ENCODE results near the gene ZCCHC13.
A peak's percentile ranks its signal among the peaks of the same experiment; 100 is the strongest.

Gene ZCCHC13

GRCh38 chrX:74344280-74344622 lies 40.3 kb downstream of the ZCCHC13 start:
- Mint-ChIP-seq H3K4me3 (no peak overlapping the region), H3K36me3 (no peaks in the 10 kb centered on the region), H3K4me1 (peaks cover 2% of the 10 kb centered on the region), H3K9me3 (no peaks in the 10 kb centered on the region), H3K27ac (no peak overlapping the region), H3K27me3 (peaks cover 4% of the 10 kb centered on the region)
- CTCF ChIA-PET = interaction anchor here (0.7 to 1.6 kb wide), 3 partner anchors 37 to 488 kb away, joined by 3 to 6 read pairs (median 4); no protein-coding TSS in a partner anchor
- DNase-seq = no peak

GRCh38 chrX:74346088-74346487 lies 42.1 kb downstream of the ZCCHC13 start:
- H3K4me3 Mint-ChIP-seq = no peak overlapping the region
- H3K27me3 Mint-ChIP-seq = peaks cover 4% of the 10 kb centered on the region
- no peaks in the 10 kb centered on the region for H3K9me3 Mint-ChIP-seq
- no peak overlapping the region for H3K27ac Mint-ChIP-seq
- DNase-seq = no peak
- CTCF ChIA-PET = no interaction called here
- H3K4me1 Mint-ChIP-seq = peaks cover 2% of the 10 kb centered on the region
- H3K36me3 Mint-ChIP-seq = no peaks in the 10 kb centered on the region

DNA sequence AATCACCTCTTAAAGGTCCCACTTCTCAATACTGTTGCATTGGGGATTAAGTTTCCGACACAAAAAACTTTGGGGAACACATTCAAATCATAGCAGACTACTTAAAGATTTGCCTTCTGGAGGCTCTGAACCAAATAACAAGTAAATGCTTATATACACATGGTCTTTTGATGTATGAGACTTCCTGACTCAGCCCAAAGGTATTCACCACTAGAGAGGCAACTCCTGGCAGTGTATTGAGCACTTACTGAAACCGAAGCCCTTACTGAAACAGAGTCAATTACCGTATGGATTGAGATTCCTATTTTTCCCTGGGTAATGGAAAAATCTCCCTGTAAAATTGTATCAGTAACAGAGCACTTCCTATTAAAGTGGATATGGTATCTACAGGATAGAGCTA lies 45.4 kb downstream of the ZCCHC13 start:
- Mint-ChIP-seq H3K4me1 (peaks cover 9% of the 10 kb centered on the region), H3K36me3 (no peaks in the 10 kb centered on the region), H3K9me3 (no peaks in the 10 kb centered on the region), H3K27ac (no peak overlapping the region), H3K27me3 (no peaks in the 10 kb centered on the region), H3K4me3 (no peak overlapping the region)
- no peak for DNase-seq
- CTCF ChIA-PET = no interaction called here

GRCh38 chrX:74351760-74352159 lies 47.8 kb downstream of the ZCCHC13 start:
- no peak for DNase-seq
- CTCF ChIA-PET = no interaction called here
- no peaks in the 10 kb centered on the region for H3K27me3 Mint-ChIP-seq
- no peaks in the 10 kb centered on the region for H3K9me3 Mint-ChIP-seq
- H3K36me3 Mint-ChIP-seq = no peaks in the 10 kb centered on the region
- peak overlapping the region; percentile 76 for H3K27ac Mint-ChIP-seq
- peaks cover 9% of the 10 kb centered on the region for H3K4me1 Mint-ChIP-seq
- H3K4me3 Mint-ChIP-seq = no peak overlapping the region

- CTCF ChIA-PET = no interaction called here
- no peaks in the 10 kb centered on the region for H3K36me3 Mint-ChIP-seq
- peaks cover 9% of the 10 kb centered on the region for H3K4me1 Mint-ChIP-seq
- no peak overlapping the region for H3K27ac Mint-ChIP-seq
- H3K9me3 Mint-ChIP-seq = no peaks in the 10 kb centered on the region
- no peak overlapping the region for H3K4me3 Mint-ChIP-seq
- H3K27me3 Mint-ChIP-seq = no peaks in the 10 kb centered on the region
- no peak for DNase-seq
Observed at GRCh38 chrX:74353984-74354383, 50.0 kb downstream of the ZCCHC13 start.
